PFSK-1 (cell line): ENCODE data around the gene ROBO1.

ENCODE experiments used
- FOXP2 ChIP-seq: optimal IDR thresholded peaks from 2 replicates; pipeline ENCODE3; 2011; ENCODE audit warnings: borderline replicate concordance, control low read depth, inconsistent platforms; ENCODE audit not compliant: insufficient read depth; ENCODE audit errors: extremely low read length, extremely low read depth
- POLR2AphosphoS5 ChIP-seq: IDR thresholded peaks from 2 replicates; pipeline ENCODE4 v1.6.1; 2012; ENCODE audit warnings: low read depth, mild to moderate bottlenecking, control low read depth, low read length, moderate library complexity
- SIN3A ChIP-seq: IDR thresholded peaks from 2 replicates; pipeline ENCODE4 v1.6.1; 2012; ENCODE audit warnings: mild to moderate bottlenecking, low read length, moderate library complexity, borderline replicate concordance; ENCODE audit not compliant: insufficient read depth
- TAF1 ChIP-seq: IDR thresholded peaks from 2 replicates; pipeline ENCODE4 v1.6.1; 2012; ENCODE audit warnings: low read length, control low read depth, borderline replicate concordance; ENCODE audit not compliant: insufficient read depth
- TF ChIP-seq, protein P1 (sequence below), 2 experiments: IDR thresholded peaks; 2 replicates each; pipeline versions ENCODE4 v1.6.1 to v1.8.0; 2011 to 2012; ENCODE audit warnings: low read depth in 2 of 2, low read length in 2 of 2, control low read depth in 1 of 2, inconsistent platforms in 1 of 2, mild to moderate bottlenecking in 1 of 2, moderate library complexity in 1 of 2; ENCODE audit not compliant: insufficient read depth in 1 of 2

ROBO1 gene

DNA sequence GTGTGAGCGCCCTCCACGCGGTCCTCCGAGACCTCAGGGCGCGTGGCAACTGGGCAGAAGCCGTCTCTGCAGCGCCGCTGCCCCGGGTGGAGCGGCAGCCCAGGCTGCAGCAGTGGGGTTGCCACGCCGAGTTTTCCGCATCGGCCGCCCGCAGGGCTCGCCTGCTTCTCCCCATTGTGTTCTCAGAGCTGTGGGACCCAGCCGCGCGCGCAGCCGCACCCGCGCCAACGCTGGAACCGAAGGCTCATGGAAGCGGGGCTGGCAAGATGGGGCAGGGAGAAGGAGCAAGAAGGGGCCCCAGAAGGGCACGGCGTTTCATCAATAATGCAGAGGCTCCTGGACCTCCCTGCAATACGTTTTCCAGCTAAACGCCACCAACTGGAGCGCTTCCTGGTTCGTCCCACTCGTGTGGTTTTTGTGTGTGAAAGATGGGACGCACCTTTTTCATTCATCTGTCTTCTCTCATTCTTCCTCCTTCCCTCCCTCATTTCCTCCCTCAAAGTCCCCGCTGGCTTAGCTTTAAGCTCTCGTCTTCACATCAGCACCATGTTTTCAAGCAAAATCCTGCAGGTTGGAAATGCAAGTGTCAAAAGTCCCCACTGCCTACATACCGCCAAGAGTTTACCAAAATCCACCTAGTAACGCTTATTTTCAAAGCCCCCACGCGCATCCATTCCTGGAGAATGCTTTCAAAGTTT lies 1.2 kb downstream of the ROBO1 start:
- TF ChIP-seq TAF1 (no peak), SIN3A (no peak), POLR2AphosphoS5 (no peak), FOXP2 (no peak)
- TF ChIP-seq, protein P1, sequence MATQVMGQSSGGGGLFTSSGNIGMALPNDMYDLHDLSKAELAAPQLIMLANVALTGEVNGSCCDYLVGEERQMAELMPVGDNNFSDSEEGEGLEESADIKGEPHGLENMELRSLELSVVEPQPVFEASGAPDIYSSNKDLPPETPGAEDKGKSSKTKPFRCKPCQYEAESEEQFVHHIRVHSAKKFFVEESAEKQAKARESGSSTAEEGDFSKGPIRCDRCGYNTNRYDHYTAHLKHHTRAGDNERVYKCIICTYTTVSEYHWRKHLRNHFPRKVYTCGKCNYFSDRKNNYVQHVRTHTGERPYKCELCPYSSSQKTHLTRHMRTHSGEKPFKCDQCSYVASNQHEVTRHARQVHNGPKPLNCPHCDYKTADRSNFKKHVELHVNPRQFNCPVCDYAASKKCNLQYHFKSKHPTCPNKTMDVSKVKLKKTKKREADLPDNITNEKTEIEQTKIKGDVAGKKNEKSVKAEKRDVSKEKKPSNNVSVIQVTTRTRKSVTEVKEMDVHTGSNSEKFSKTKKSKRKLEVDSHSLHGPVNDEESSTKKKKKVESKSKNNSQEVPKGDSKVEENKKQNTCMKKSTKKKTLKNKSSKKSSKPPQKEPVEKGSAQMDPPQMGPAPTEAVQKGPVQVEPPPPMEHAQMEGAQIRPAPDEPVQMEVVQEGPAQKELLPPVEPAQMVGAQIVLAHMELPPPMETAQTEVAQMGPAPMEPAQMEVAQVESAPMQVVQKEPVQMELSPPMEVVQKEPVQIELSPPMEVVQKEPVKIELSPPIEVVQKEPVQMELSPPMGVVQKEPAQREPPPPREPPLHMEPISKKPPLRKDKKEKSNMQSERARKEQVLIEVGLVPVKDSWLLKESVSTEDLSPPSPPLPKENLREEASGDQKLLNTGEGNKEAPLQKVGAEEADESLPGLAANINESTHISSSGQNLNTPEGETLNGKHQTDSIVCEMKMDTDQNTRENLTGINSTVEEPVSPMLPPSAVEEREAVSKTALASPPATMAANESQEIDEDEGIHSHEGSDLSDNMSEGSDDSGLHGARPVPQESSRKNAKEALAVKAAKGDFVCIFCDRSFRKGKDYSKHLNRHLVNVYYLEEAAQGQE (IDR thresholded peaks at IDR 0.05; ENCODE audit: insufficient read depth in 1 of 2, low read depth in 2 of 2, low read length in 2 of 2) = no peak

DNA sequence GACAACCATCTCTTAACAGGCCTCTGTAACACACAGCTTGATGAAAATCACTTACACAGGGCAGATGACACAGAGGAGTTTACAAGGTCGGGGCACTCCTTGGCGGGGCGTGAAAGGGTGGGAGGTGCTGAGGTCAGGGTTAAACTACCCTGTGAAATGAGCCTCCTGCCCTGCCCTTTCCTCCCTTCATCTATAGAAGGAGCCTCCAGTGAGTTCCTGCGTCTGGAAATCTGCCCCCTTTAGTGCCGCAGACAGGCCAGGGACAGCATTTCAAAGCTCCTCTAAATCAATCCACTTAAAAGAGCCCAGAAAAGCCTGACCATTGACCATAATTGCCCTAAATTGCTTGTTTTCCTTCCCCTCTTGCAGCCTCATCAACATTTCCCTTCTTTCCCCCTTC lies 1.9 kb downstream of the ROBO1 start:
- TF ChIP-seq TAF1 (no peak), SIN3A (no peak), POLR2AphosphoS5 (no peak), FOXP2 (no peak)
- TF ChIP-seq, protein P1 (IDR thresholded peaks at IDR 0.05; ENCODE audit: insufficient read depth in 1 of 2, low read depth in 2 of 2, low read length in 2 of 2) = no peak

DNA sequence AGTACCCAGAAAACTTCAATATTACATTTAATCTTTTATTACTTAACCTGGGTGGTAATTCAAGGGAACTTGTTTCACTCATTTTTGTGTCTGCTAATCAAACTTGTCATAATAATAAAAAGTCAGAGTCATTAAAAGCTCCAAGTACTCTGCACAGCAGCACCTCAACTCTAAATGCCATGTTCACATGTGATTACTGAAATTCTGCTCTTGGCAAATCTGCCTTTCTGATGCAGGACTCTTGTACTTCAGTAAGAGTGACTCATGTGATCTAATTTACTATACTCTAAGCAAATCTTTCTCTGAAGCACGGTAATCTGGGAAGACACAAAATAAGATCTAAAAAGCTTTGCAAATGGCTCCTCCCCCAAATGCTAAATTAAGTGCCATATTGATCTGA lies 6.4 kb downstream of the ROBO1 start:
- no peak for TF ChIP-seq TAF1
- no peak for TF ChIP-seq POLR2AphosphoS5
- no peak for TF ChIP-seq FOXP2
- TF ChIP-seq, protein P1 (IDR thresholded peaks at IDR 0.05; ENCODE audit: insufficient read depth in 1 of 2, low read depth in 2 of 2, low read length in 2 of 2) = no peak
- TF ChIP-seq SIN3A = no peak

DNA sequence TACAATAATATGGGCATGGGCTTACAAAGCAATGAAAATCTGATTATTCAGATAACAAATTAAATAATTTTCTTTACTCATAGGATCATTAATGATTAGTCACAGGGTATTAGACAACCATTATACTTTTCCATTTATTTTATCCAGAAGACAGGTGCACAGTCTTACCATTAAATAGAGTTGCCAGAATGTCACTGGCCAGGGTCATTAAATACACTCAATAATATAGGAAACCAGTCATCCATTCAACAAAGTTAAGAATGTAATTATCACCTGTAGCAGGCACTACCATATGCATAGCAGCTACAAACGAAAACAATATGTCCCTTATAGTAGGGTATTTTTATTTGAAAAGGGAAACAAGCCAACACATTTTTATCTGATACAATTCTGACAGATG lies 16.1 kb downstream of the ROBO1 start:
- no peak for TF ChIP-seq FOXP2
- TF ChIP-seq, protein P1 (IDR thresholded peaks at IDR 0.05; ENCODE audit: insufficient read depth in 1 of 2, low read depth in 2 of 2, low read length in 2 of 2) = no peak
- no peak for TF ChIP-seq TAF1
- no peak for TF ChIP-seq POLR2AphosphoS5
- no peak for TF ChIP-seq SIN3A

DNA sequence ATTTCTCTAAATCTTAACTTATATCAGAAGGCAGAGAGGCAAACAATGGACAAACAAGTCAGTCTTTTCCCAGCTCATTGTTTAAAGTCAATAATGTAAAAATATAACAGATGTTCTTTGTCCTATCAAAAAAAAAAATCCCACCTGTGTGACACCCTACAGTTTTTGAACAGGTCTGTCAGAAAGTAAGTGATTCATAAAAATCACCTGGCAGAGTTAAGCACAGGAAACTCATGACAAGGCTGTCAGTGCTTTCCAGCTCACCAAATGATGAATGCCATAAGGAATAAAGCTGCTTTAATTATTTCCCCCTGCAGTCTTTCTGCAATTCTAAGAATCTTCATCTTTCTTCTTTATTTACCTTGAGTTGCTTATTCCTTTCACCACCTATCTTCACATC lies 30.3 kb downstream of the ROBO1 start:
- no peak for TF ChIP-seq SIN3A
- no peak for TF ChIP-seq TAF1
- TF ChIP-seq, protein P1 (IDR thresholded peaks at IDR 0.05; ENCODE audit: insufficient read depth in 1 of 2, low read depth in 2 of 2, low read length in 2 of 2) = no peak
- no peak for TF ChIP-seq POLR2AphosphoS5
- TF ChIP-seq FOXP2 = no peak
